HG03571 (cell line): Measurements from ENCODE around the gene VWA8.
"Not testable (repeated sequence)": the region's sequence is repeated elsewhere in the genome, so short reads cannot be mapped to it uniquely, and the experiment has no call there.

Source experiments
- ATAC-seq: cut with Tn5 transposase; IDR thresholded peaks from one replicate; pipeline ENCODE4 v1.9.1; 2021; ENCODE audit not compliant: unreplicated experiment

The VWA8 gene

DNA sequence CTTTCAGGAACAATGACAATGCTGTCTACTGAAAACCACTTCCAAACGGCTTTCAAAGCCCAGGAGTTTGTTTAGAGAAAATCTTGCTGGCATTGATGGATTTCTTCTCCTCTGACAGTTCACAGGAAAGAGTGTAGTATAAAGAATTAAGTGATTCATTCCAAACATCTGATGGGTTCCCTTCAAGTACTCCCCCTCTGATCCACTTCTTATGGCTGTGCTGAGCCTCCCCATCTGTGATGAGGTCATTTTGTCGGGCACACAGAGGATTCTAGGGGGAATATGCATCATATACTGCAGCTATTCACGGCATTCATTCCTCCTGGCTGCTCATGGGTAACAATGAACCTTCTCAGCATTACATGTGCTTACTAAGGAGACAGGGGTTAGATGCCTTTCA, 395.7 kb downstream of the VWA8 start:
- no peak for ATAC-seq

GRCh38 chr13:41563984-41564365, 396.9 kb downstream of the VWA8 start:
- ATAC-seq: no peak

- no peak for ATAC-seq
These were observed 397.4 kb downstream of the VWA8 start for GRCh38 chr13:41563341-41563983.

DNA sequence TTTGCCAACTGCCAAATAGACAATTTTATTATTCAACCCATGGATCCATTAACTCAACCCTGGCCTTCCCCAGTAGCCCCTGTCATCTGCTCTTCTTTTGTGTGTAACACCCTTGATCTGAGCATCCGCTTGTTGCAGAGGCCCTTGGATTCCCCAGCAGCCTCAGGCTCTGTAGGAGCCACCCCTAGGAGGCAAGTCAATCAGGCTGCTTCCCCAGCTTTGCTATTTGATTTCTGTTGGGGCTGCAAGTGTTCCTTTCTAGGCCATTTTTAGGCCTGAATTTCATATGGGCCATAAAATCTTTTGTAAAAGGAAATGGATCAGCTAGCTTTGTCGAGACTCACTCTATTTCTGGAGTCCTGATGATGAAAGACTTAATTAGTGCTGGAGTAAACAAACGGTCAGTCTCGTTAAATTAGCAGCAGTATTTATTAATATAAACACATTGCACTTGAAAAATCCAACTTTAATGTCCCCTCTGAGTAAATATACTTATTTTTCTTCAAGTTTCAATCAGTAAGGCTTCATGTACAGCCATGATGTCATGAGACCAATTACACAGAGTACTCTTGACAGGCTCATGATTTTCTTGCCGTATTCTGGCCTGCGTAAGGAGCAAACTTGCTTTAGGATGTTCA, 398.2 kb downstream of the VWA8 start:
- no peak for ATAC-seq

- no peak for ATAC-seq
These were observed 398.8 kb downstream of the VWA8 start for GRCh38 chr13:41562083-41562482.

GRCh38 chr13:41561170-41561569, 399.7 kb downstream of the VWA8 start:
- no peak for ATAC-seq

GRCh38 chr13:41558781-41559560, 401.9 kb downstream of the VWA8 start:
- ATAC-seq: no peak

- no peak for ATAC-seq
These were observed 403.2 kb downstream of the VWA8 start for GRCh38 chr13:41557719-41558118.

DNA sequence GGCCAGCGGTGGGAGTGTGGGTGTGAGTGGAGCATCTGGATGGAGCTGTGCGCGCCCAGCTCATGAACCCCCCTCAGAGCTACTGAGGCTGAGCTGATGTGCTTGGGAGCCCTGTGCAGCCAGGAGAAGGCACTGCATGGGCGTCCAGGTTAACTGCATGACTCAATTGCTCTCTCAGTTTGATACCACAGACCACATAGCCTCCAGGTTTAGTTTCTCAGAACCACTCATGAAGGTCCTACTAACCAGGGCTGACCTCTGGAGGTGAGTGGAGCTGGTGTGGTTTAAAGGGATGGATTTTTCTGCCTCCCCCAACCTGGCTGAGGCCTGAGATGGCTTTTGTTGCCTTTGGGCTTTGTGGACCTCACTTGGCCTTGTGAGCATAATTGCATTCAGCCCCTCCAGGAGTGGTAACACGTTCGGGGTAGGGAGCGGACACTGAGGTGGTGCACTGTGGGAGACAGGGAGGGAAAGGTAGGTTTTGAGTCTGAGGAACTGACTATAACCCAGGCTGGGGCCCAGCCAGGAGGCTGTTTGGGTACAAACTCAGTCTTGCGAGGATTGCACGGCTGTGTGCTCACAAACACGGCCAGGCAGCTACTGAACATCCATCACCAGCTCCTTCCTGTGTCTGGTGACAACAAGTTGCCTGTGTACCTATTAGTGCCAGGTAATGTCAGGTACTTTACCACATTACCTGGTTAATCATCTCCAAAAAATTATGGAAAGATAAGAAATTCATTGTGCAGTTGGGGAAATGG, 406.1 kb downstream of the VWA8 start:
- peak; percentile 60 for ATAC-seq

DNA sequence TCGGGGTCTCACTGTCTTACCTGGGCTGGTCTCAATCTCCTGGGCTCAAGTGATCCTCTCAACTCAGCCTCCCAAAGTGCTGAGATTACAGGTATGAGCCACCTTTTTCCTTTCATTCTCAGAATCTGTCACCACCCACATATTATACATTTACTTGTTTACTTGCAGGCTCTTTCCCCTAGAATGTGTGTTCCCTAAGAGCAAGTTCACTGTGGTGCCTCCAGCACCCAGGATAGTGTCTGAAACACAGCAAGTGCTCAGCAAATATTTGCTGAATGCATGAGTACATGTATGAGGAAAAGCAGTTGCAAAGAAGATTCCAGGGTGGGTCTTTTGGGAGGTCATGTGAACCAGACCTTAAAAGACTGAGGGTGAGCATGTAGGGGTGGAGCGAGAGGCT, 406.7 kb downstream of the VWA8 start:
- no peak for ATAC-seq

GRCh38 chr13:41552031-41552430, 408.9 kb downstream of the VWA8 start:
- ATAC-seq: no peak

DNA sequence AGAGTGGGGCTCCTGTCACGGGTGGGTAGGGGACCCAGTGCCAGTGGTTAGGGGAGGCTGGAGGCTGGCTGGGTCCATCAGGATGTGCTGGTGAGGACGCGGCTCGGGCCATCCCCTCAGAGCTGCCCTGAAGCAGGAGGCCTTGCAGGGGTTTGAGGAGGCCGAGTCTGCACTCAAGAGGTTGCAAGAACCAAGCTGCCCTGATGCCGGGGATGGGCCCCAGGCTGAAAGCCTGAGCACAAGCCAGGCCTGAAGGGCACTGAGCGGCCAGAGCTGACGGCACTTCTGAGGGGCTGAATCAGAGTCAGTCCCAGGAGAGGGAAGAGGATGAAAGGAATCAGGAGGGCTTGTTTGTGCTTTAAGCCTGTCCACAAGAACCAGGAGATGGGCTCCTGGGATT, 410.6 kb downstream of the VWA8 start:
- no peak for ATAC-seq

- no peak for ATAC-seq
These were observed 411.4 kb downstream of the VWA8 start for GRCh38 chr13:41549491-41549890.

DNA sequence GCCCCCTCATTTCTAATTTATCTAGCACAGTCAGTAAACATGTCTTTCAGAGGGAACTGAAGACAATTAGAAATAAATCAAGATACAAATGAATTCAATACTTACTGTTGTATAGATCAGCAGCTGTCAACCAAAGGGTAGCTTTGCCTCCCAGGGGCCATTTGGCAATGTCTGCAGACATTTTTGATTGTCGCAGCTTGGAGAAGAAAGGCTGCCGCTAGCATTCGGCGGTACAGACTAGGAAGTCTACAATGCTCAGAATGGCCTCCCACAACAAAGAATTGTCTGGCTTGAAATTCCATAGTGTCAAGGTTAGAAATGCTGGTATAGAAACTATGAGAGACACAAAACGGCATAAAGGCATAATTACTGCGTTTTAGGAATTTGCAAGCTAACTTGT, 412.0 kb downstream of the VWA8 start:
- ATAC-seq: no peak

DNA sequence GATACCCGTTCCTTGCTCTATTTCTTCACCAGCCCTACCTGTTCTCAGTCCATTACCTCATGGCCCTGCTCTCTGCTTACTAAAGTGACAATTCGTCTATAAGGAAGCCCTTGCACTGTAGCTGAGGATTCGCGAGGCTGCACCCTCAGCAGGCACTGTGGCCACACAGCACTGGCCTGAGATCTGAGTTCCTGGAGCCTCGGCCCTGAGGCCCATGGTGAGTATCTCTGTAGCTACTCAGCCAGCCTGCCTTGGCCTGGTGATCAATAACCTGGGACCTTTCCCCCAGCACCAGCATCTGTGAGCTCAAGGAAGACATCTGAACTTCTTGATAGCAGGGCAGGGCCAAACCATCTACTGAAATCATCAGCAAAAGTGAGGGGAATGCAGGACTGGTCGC, 412.9 kb downstream of the VWA8 start:
- ATAC-seq: no peak

DNA sequence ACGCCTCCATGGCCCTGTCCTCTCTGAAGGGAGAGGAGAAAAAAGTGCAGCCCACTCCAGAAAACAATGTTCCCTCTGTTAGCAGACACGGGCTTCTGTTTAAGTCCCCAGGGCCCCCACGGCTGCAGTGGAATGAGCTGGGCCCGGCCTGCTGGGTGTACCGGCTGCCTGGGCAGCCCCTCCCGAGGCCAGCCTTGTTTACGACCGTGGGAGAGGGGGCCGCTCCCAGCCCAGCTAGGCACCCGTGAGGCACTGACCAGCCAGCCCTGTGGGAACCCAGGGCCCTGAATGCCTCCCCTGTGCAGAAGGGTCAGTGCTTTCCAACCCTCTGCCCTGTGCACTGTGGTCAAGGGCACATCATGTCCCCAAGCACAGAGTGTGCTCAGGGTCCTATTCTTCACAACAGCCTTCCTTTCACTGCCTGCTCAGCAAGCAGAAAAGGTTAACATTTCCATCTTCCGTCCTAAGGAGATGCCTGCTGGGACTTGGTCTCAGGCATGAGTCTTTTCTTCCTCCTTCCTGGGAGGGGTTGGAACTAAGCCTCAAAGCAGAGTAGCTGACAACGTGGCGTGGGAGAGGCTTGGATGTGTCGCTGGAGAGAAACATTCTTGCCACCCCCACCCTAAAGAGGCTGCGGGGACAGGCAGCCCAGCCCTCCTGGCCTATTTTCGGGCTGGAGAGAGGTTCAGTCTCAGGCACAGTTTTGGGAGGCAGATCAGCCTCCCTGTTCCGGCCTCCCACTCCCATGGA, 413.5 kb downstream of the VWA8 start:
- ATAC-seq: no peak

- no peak for ATAC-seq
These were observed 414.3 kb downstream of the VWA8 start for GRCh38 chr13:41546372-41547190.

GRCh38 chr13:41545432-41545707, 415.5 kb downstream of the VWA8 start:
- no peak for ATAC-seq

GRCh38 chr13:41543664-41544300, 417.1 kb downstream of the VWA8 start:
- no peak for ATAC-seq

DNA sequence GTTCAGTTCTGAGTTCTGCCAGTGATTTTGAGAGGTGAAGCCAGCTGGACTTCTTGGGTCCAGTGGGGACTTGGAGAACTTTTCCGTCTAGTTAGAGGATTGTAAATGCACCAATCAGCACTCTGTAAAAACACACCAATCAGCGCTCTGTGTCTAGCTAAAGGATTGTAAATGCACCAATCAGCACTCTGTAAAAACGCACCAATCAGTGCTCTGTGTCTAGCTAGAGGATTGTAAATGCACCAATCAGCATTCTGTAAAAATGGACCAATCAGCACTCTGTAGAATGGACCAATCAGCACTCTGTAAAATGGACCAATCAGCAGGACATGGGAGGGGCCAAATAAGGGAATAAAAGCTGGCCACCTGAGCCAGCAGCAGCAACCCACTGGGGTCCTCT, 418.1 kb downstream of the VWA8 start:
- not testable (repeated sequence) for ATAC-seq
